ENCODE data around the gene CTSC. TPM values are rescaled to one million over a fixed set of nuclear protein-coding genes. Genes with fewer than 3 reads are reported as not detected.

CTSC gene
- polyA plus RNA-seq, 1 donor (not counting 4 experiments of a cell fraction or from before 2014, with no cell fraction given): 658 TPM

- Histone ChIP-seq H3K4me3 (ENCODE audit: control insufficient read depth in 2 of 3, extremely low read depth in 1 of 3, insufficient read depth in 2 of 3, low read depth in 1 of 3, low read length in 3 of 3) (no peak overlapping the region), H2AFZ (ENCODE audit: control insufficient read depth, low read length) (no peak overlapping the region), H3K9ac (ENCODE audit: control insufficient read depth, extremely low read depth, insufficient read depth, low read length) (no peak overlapping the region), H3K4me2 (ENCODE audit: control insufficient read depth, extremely low read depth, insufficient read depth, low read depth, low read length) (no peak overlapping the region), H3K4me1 (ENCODE audit: control insufficient read depth, extremely low read depth, insufficient read depth, low read length) (peaks cover 8% of the 10 kb centered on the region), H3K36me3 (ENCODE audit: control insufficient read depth in 2 of 2, extremely low read depth in 1 of 2, insufficient read depth in 2 of 2, low read length in 2 of 2) (no peaks in the 10 kb centered on the region), H4K20me1 (ENCODE audit: control insufficient read depth, extremely low read depth, insufficient read depth, low read length) (no peaks in the 10 kb centered on the region), H3K27me3 (ENCODE audit: control insufficient read depth, extremely low read depth, insufficient read depth, low read length) (no peaks in the 10 kb centered on the region), H3K9me3 (ENCODE audit: control insufficient read depth, low read depth, low read length) (no peaks in the 10 kb centered on the region), H3K27ac (ENCODE audit: control insufficient read depth, insufficient read depth, low read length) (no peak overlapping the region), H3K79me2 (ENCODE audit: control insufficient read depth, insufficient read depth, low read length) (no peaks in the 10 kb centered on the region), H3K9me1 (ENCODE audit: control insufficient read depth, extremely low read depth, insufficient read depth, low read length) (no peaks in the 10 kb centered on the region)
- DNase-seq (ENCODE audit: low read depth, low spot score) (no peak), FAIRE-seq (no peak)
- TF ChIP-seq EZH2 (IDR thresholded peaks at IDR 0.05; ENCODE audit: low read length) (no peak), CTCF (optimal IDR thresholded peaks at IDR 0.05 in 1 of 3, IDR thresholded peaks at IDR 0.05 in 1 of 3, conservative IDR thresholded peaks at IDR 0.05 in 1 of 3; ENCODE audit: extremely low read depth in 1 of 3, insufficient read depth in 2 of 3, low read length in 3 of 3) (no peak)
- dilution Hi-C loops (cut with MboI; ENCODE audit: extremely low pct_ligation_motif_present, low sequenced_read_pairs): loop anchor here (25.0 kb wide), 1 partner anchor 188 kb away; no protein-coding TSS in a partner anchor
Observed at GRCh38 chr11:88348870-88349269, 11.3 kb upstream of the CTSC start.

- no peak overlapping the region for H2AFZ ChIP-seq (ENCODE audit: control insufficient read depth, low read length)
- dilution Hi-C loops (cut with MboI; ENCODE audit: extremely low pct_ligation_motif_present, low sequenced_read_pairs): loop anchor here (25.0 kb wide), 1 partner anchor 191 kb away; no protein-coding TSS in a partner anchor
- H3K9me1 ChIP-seq (ENCODE audit: control insufficient read depth, extremely low read depth, insufficient read depth, low read length): no peaks in the 10 kb centered on the region
- no peaks in the 10 kb centered on the region for H3K27me3 ChIP-seq (ENCODE audit: control insufficient read depth, extremely low read depth, insufficient read depth, low read length)
- no peaks in the 10 kb centered on the region for H3K79me2 ChIP-seq (ENCODE audit: control insufficient read depth, insufficient read depth, low read length)
- peaks cover 8% of the 10 kb centered on the region for H3K4me1 ChIP-seq (ENCODE audit: control insufficient read depth, extremely low read depth, insufficient read depth, low read length)
- no peak overlapping the region for H3K4me3 ChIP-seq (ENCODE audit: control insufficient read depth in 2 of 3, extremely low read depth in 1 of 3, insufficient read depth in 2 of 3, low read depth in 1 of 3, low read length in 3 of 3)
- H4K20me1 ChIP-seq (ENCODE audit: control insufficient read depth, extremely low read depth, insufficient read depth, low read length): no peaks in the 10 kb centered on the region
- DNase-seq (ENCODE audit: low read depth, low spot score): no peak
- no peak for FAIRE-seq
- no peaks in the 10 kb centered on the region for H3K36me3 ChIP-seq (ENCODE audit: control insufficient read depth in 2 of 2, extremely low read depth in 1 of 2, insufficient read depth in 2 of 2, low read length in 2 of 2)
- H3K27ac ChIP-seq (ENCODE audit: control insufficient read depth, insufficient read depth, low read length): no peak overlapping the region
- no peak overlapping the region for H3K4me2 ChIP-seq (ENCODE audit: control insufficient read depth, extremely low read depth, insufficient read depth, low read depth, low read length)
- TF ChIP-seq CTCF (optimal IDR thresholded peaks at IDR 0.05 in 1 of 3, IDR thresholded peaks at IDR 0.05 in 1 of 3, conservative IDR thresholded peaks at IDR 0.05 in 1 of 3; ENCODE audit: extremely low read depth in 1 of 3, insufficient read depth in 2 of 3, low read length in 3 of 3): no peak
- no peaks in the 10 kb centered on the region for H3K9me3 ChIP-seq (ENCODE audit: control insufficient read depth, low read depth, low read length)
- no peak overlapping the region for H3K9ac ChIP-seq (ENCODE audit: control insufficient read depth, extremely low read depth, insufficient read depth, low read length)
Observed at GRCh38 chr11:88345949-88346348, 8.4 kb upstream of the CTSC start.

Measured in keratinocyte (primary cell).